GM13977 (cell line): ENCODE data around the gene DLG2.

Experiments used
- DNase-seq: peaks from one replicate; pipeline ENCODE4 v3.0.0; 2012; ENCODE audit warnings: low spot score
- CTCF ChIP-seq: IDR thresholded peaks from 2 replicates; pipeline ENCODE4 v1.5.1; 2012; ENCODE audit warnings: mild to moderate bottlenecking, control low read depth; ENCODE audit not compliant: insufficient read depth; ENCODE audit errors: extremely low read depth, missing control alignments
- in situ Hi-C: fragments of 300-500 bp; cut with MboI; formaldehyde crosslinking; loops from one replicate; pipeline ENCODE4 v1.12.0; 2022; ENCODE audit warnings: low sequenced_read_pairs, low pct_unique_long_range_greater_than_20kb, mixed read lengths, inconsistent platforms; ENCODE audit not compliant: unreplicated experiment

Gene DLG2

GRCh38 chr11:84480131-84480530 lies 1147.0 kb downstream of the DLG2 start:
- in situ Hi-C loops = no loop called here
- TF ChIP-seq CTCF = no peak
- DNase-seq = no peak

- TF ChIP-seq CTCF = no peak
- in situ Hi-C loops = no loop called here
- no peak for DNase-seq
These were observed 1150.6 kb downstream of the DLG2 start for GRCh38 chr11:84476581-84476980.

- DNase-seq = no peak
- in situ Hi-C loops = no loop called here
- no peak for TF ChIP-seq CTCF
These were observed 1155.6 kb downstream of the DLG2 start for GRCh38 chr11:84471501-84471900.

- DNase-seq = no peak
- no peak for TF ChIP-seq CTCF
- in situ Hi-C loops = no loop called here
These were observed 1158.9 kb downstream of the DLG2 start for GRCh38 chr11:84468235-84468634.

GRCh38 chr11:84465040-84465439 lies 1162.1 kb downstream of the DLG2 start:
- no peak for DNase-seq
- in situ Hi-C loops = no loop called here
- TF ChIP-seq CTCF = no peak

GRCh38 chr11:84455691-84456090 lies 1171.5 kb downstream of the DLG2 start:
- in situ Hi-C loops = no loop called here
- DNase-seq = no peak
- TF ChIP-seq CTCF = no peak

GRCh38 chr11:84452211-84452610 lies 1174.9 kb downstream of the DLG2 start:
- in situ Hi-C loops = no loop called here

More at GRCh38 chr11:84452211-84452610, 1174.9 kb downstream of the DLG2 start:
- TF ChIP-seq CTCF = no peak
- DNase-seq = no peak
